Measurements from ENCODE around the gene THSD7A.

Gene THSD7A

GRCh38 chr7:11593322-11593721, 238.7 kb downstream of the THSD7A start:
- H3K27ac ChIP-seq, result no peak overlapping the region
- no peak overlapping the region for H3K4me3 ChIP-seq (ENCODE audit: low read depth in 1 of 2, low read length in 1 of 2)
- no peak for TF ChIP-seq CTCF (IDR thresholded peaks at IDR 0.05)
- H3K9me3 ChIP-seq, result no peaks in the 10 kb centered on the region
- H3K27me3 ChIP-seq, result no peaks in the 10 kb centered on the region
- no peaks in the 10 kb centered on the region for H3K36me3 ChIP-seq
- H3K4me1 ChIP-seq (ENCODE audit: control insufficient read depth in 1 of 2, insufficient read depth in 1 of 2, low read depth in 1 of 2, low read length in 1 of 2), result no peaks in the 10 kb centered on the region

GRCh38 chr7:11592699-11593098, 239.3 kb downstream of the THSD7A start:
- Histone ChIP-seq H3K27ac (no peak overlapping the region), H3K4me3 (ENCODE audit: low read depth in 1 of 2, low read length in 1 of 2) (no peak overlapping the region), H3K4me1 (ENCODE audit: control insufficient read depth in 1 of 2, insufficient read depth in 1 of 2, low read depth in 1 of 2, low read length in 1 of 2) (no peaks in the 10 kb centered on the region), H3K36me3 (no peaks in the 10 kb centered on the region), H3K9me3 (no peaks in the 10 kb centered on the region), H3K27me3 (no peaks in the 10 kb centered on the region)
- no peak for TF ChIP-seq CTCF (IDR thresholded peaks at IDR 0.05)

GRCh38 chr7:11591943-11592342, 240.1 kb downstream of the THSD7A start:
- no peak overlapping the region for H3K4me3 ChIP-seq (ENCODE audit: low read depth in 1 of 2, low read length in 1 of 2)
- H3K27me3 ChIP-seq, result no peaks in the 10 kb centered on the region
- no peak overlapping the region for H3K27ac ChIP-seq
- TF ChIP-seq CTCF (IDR thresholded peaks at IDR 0.05), result no peak
- no peaks in the 10 kb centered on the region for H3K9me3 ChIP-seq
- H3K4me1 ChIP-seq (ENCODE audit: control insufficient read depth in 1 of 2, insufficient read depth in 1 of 2, low read depth in 1 of 2, low read length in 1 of 2), result no peaks in the 10 kb centered on the region
- H3K36me3 ChIP-seq, result no peaks in the 10 kb centered on the region

- Histone ChIP-seq H3K4me1 (ENCODE audit: control insufficient read depth in 1 of 2, insufficient read depth in 1 of 2, low read depth in 1 of 2, low read length in 1 of 2) (no peaks in the 10 kb centered on the region), H3K27ac (no peak overlapping the region), H3K27me3 (no peaks in the 10 kb centered on the region), H3K36me3 (no peaks in the 10 kb centered on the region), H3K4me3 (ENCODE audit: low read depth in 1 of 2, low read length in 1 of 2) (no peak overlapping the region), H3K9me3 (no peaks in the 10 kb centered on the region)
- no peak for TF ChIP-seq CTCF (IDR thresholded peaks at IDR 0.05)
Measured at GRCh38 chr7:11591055-11591633, 240.9 kb downstream of the THSD7A start.

GRCh38 chr7:11589251-11589650, 242.7 kb downstream of the THSD7A start:
- TF ChIP-seq CTCF (IDR thresholded peaks at IDR 0.05), result no peak
- H3K9me3 ChIP-seq, result no peaks in the 10 kb centered on the region
- no peak overlapping the region for H3K4me3 ChIP-seq (ENCODE audit: low read depth in 1 of 2, low read length in 1 of 2)
- no peak overlapping the region for H3K27ac ChIP-seq
- H3K27me3 ChIP-seq, result no peaks in the 10 kb centered on the region
- H3K4me1 ChIP-seq (ENCODE audit: control insufficient read depth in 1 of 2, insufficient read depth in 1 of 2, low read depth in 1 of 2, low read length in 1 of 2), result no peaks in the 10 kb centered on the region
- no peaks in the 10 kb centered on the region for H3K36me3 ChIP-seq

GRCh38 chr7:11587814-11588213, 244.2 kb downstream of the THSD7A start:
- TF ChIP-seq CTCF (IDR thresholded peaks at IDR 0.05), result no peak
- Histone ChIP-seq H3K9me3 (no peaks in the 10 kb centered on the region), H3K27me3 (no peaks in the 10 kb centered on the region), H3K4me3 (ENCODE audit: low read depth in 1 of 2, low read length in 1 of 2) (no peak overlapping the region), H3K27ac (no peak overlapping the region), H3K4me1 (ENCODE audit: control insufficient read depth in 1 of 2, insufficient read depth in 1 of 2, low read depth in 1 of 2, low read length in 1 of 2) (no peaks in the 10 kb centered on the region), H3K36me3 (no peaks in the 10 kb centered on the region)

Data from neutrophil (primary cell).